ENCODE data around the gene TXNRD2.
"Not testable (repeated sequence)": the region's sequence is repeated elsewhere in the genome, so short reads cannot be mapped to it uniquely, and the experiment has no call there.

TXNRD2 gene

DNA sequence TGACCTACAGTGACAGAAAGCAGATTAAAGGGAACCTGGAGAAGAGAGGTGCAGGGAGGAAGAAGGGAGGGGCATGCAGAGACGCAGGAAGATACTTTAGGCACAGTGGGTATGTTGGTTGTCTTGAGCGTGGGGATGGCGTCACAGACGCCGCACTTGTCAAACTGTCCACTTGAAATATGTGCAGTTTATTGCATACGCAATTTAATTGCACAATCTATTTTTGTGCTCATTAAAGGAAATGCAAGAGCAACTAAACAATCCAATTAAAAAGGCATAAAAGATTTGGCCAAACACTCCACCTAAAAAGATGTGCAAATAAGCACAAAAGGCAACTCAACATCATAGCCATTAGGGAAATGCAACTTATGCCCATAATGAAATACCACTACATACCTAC is 103.7 kb downstream of the TXNRD2 start:
- no peaks in the 10 kb centered on the region for H3K27me3 ChIP-seq (replicated peaks; ENCODE audit: insufficient read depth, low read length)

DNA sequence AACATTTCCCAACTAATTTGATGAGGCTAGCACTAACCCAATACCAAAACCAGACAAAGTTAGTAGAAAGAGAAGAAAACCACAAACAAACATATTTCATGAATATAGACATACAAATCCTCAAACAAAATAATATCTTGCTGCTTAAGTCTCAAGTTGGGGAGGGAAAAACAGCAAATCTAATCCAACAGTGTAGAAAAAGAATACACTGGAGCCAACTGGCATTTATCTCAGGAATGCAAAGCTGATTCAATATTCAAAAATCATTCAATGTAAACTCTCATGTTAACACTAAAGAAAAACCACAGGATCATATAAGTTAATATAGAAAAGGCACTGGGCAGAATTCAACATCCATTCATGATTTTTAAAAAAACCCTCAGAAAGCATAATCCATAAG is 105.1 kb downstream of the TXNRD2 start:
- Histone ChIP-seq H3K9me2 (replicated peaks; ENCODE audit: insufficient read depth, low read length) (no peaks in the 10 kb centered on the region), H3K79me2 (ENCODE audit: low read length) (peaks cover 10% of the 10 kb centered on the region; the same call in 1 of the 2 replicates), H3K4me2 (ENCODE audit: low read depth, low read length) (no peak overlapping the region), H4K20me1 (ENCODE audit: insufficient read depth, low read length) (0 out of 2 replicates have a peak, but pooled peaks cover 3% of the 10 kb centered on the region), H3F3A (ENCODE audit: insufficient read depth, low read length) (no peaks in the 10 kb centered on the region), H2AFZ (ENCODE audit: low read length) (no peak overlapping the region), H3K27ac (ENCODE audit: low read length) (no peak overlapping the region), H3K27me3 (replicated peaks; ENCODE audit: insufficient read depth, low read length) (no peaks in the 10 kb centered on the region), H3K36me3 (replicated peaks; ENCODE audit: insufficient read depth, low read length) (no peaks in the 10 kb centered on the region), H3K4me1 (ENCODE audit: low read length) (peaks cover 3% of the 10 kb centered on the region; the same call in 1 of the 2 replicates), H3K4me3 (ENCODE audit: low read length) (no peak overlapping the region), H3K9me3 (replicated peaks; ENCODE audit: insufficient read depth, low read length) (no peaks in the 10 kb centered on the region), H3K9ac (ENCODE audit: low read length) (no peak overlapping the region)
- DNase-seq, result no peak
- no peak for TF ChIP-seq EZH2phosphoT487 (IDR thresholded peaks at IDR 0.05; ENCODE audit: low read length)
- TF ChIP-seq, protein P1, sequence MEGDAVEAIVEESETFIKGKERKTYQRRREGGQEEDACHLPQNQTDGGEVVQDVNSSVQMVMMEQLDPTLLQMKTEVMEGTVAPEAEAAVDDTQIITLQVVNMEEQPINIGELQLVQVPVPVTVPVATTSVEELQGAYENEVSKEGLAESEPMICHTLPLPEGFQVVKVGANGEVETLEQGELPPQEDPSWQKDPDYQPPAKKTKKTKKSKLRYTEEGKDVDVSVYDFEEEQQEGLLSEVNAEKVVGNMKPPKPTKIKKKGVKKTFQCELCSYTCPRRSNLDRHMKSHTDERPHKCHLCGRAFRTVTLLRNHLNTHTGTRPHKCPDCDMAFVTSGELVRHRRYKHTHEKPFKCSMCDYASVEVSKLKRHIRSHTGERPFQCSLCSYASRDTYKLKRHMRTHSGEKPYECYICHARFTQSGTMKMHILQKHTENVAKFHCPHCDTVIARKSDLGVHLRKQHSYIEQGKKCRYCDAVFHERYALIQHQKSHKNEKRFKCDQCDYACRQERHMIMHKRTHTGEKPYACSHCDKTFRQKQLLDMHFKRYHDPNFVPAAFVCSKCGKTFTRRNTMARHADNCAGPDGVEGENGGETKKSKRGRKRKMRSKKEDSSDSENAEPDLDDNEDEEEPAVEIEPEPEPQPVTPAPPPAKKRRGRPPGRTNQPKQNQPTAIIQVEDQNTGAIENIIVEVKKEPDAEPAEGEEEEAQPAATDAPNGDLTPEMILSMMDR (IDR thresholded peaks at IDR 0.05; ENCODE audit: low read length), result no peak
- no peak for TF ChIP-seq EZH2 (optimal IDR thresholded peaks at IDR 0.05; ENCODE audit: low read depth, low read length)

More for the DNA sequence above, 103.7 kb downstream of the TXNRD2 start:
- H3K9me2 ChIP-seq (replicated peaks; ENCODE audit: insufficient read depth, low read length), result no peaks in the 10 kb centered on the region
- H3K4me1 ChIP-seq (ENCODE audit: low read length), result peaks cover 3% of the 10 kb centered on the region; the same call in 1 of the 2 replicates
- no peak for DNase-seq
- H3F3A ChIP-seq (ENCODE audit: insufficient read depth, low read length), result no peaks in the 10 kb centered on the region
- H3K9me3 ChIP-seq (replicated peaks; ENCODE audit: insufficient read depth, low read length), result no peaks in the 10 kb centered on the region
- H3K27ac ChIP-seq (ENCODE audit: low read length), result no peak overlapping the region
- TF ChIP-seq, protein P1 (IDR thresholded peaks at IDR 0.05; ENCODE audit: low read length), result no peak
- TF ChIP-seq EZH2phosphoT487 (IDR thresholded peaks at IDR 0.05; ENCODE audit: low read length) (no peak), EZH2 (optimal IDR thresholded peaks at IDR 0.05; ENCODE audit: low read depth, low read length) (no peak)
- no peak overlapping the region for H2AFZ ChIP-seq (ENCODE audit: low read length)
- H3K36me3 ChIP-seq (replicated peaks; ENCODE audit: insufficient read depth, low read length), result no peaks in the 10 kb centered on the region
- no peak overlapping the region for H3K4me3 ChIP-seq (ENCODE audit: low read length)
- peaks cover 10% of the 10 kb centered on the region; the same call in 1 of the 2 replicates for H3K79me2 ChIP-seq (ENCODE audit: low read length)
- H3K9ac ChIP-seq (ENCODE audit: low read length), result no peak overlapping the region
- no peak overlapping the region for H3K4me2 ChIP-seq (ENCODE audit: low read depth, low read length)
- H4K20me1 ChIP-seq (ENCODE audit: insufficient read depth, low read length), result 0 out of 2 replicates have a peak, but pooled peaks cover 3% of the 10 kb centered on the region

DNA sequence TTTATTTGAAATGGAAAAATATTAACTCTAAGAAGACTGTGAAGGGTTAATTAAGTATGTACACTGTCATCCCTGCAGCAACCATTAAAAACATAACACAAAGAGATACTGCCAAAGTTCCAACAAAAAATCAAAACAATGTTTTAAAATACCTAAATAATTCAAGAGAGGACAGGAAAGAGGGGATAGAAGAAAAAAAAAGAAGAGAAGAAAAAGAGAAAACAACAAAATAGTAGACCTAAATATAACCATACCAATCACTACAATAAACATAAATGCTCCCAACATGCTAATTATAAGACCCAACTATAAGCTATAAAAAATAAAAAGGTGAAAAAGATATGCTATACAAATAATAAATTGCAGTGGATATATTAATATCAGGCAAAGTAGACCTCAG is 107.0 kb downstream of the TXNRD2 start:
- peaks cover 3% of the 10 kb centered on the region; the same call in 1 of the 2 replicates for H3K4me1 ChIP-seq (ENCODE audit: low read length)
- no peaks in the 10 kb centered on the region for H3K9me3 ChIP-seq (replicated peaks; ENCODE audit: insufficient read depth, low read length)
- H3K4me3 ChIP-seq (ENCODE audit: low read length), result no peak overlapping the region
- H3K9ac ChIP-seq (ENCODE audit: low read length), result no peak overlapping the region
- TF ChIP-seq, protein P1 (IDR thresholded peaks at IDR 0.05; ENCODE audit: low read length), result no peak
- TF ChIP-seq EZH2phosphoT487 (IDR thresholded peaks at IDR 0.05; ENCODE audit: low read length) (no peak), EZH2 (optimal IDR thresholded peaks at IDR 0.05; ENCODE audit: low read depth, low read length) (no peak)
- H3F3A ChIP-seq (ENCODE audit: insufficient read depth, low read length), result no peaks in the 10 kb centered on the region
- no peaks in the 10 kb centered on the region for H3K9me2 ChIP-seq (replicated peaks; ENCODE audit: insufficient read depth, low read length)
- H3K27me3 ChIP-seq (replicated peaks; ENCODE audit: insufficient read depth, low read length), result no peaks in the 10 kb centered on the region
- no peaks in the 10 kb centered on the region for H3K36me3 ChIP-seq (replicated peaks; ENCODE audit: insufficient read depth, low read length)
- peaks cover 10% of the 10 kb centered on the region; the same call in 1 of the 2 replicates for H3K79me2 ChIP-seq (ENCODE audit: low read length)
- DNase-seq, result no peak
- no peak overlapping the region for H3K27ac ChIP-seq (ENCODE audit: low read length)
- H2AFZ ChIP-seq (ENCODE audit: low read length), result no peak overlapping the region
- H3K4me2 ChIP-seq (ENCODE audit: low read depth, low read length), result no peak overlapping the region
- 0 out of 2 replicates have a peak, but pooled peaks cover 3% of the 10 kb centered on the region for H4K20me1 ChIP-seq (ENCODE audit: insufficient read depth, low read length)

DNA sequence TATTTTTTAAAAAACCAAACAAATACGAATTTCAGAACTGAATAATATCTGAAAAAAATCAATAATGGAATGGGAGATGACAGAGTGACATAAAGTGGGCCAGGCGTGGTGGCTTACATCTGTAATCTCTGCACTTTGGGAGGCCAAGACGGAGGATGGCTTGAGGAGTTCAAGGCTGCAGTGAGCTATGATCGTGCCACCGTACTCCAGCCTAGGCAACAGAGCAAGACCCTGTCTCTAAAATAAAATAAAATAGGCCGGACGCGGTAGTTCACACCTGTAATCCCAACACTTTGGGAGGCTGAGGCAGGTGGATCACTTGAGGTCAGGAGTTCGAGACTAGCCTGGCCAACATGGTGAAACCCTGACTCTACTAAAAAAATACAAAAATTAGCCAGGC is 108.3 kb downstream of the TXNRD2 start:
- not testable (repeated sequence) for DNase-seq; H3K4me2 ChIP-seq (ENCODE audit: low read depth, low read length); H3K27ac ChIP-seq (ENCODE audit: low read length); H3K9me3 ChIP-seq (replicated peaks; ENCODE audit: insufficient read depth, low read length); H3K36me3 ChIP-seq (replicated peaks; ENCODE audit: insufficient read depth, low read length); H3K9me2 ChIP-seq (replicated peaks; ENCODE audit: insufficient read depth, low read length); H3K4me1 ChIP-seq (ENCODE audit: low read length); H3K4me3 ChIP-seq (ENCODE audit: low read length); H3K27me3 ChIP-seq (replicated peaks; ENCODE audit: insufficient read depth, low read length); H4K20me1 ChIP-seq (ENCODE audit: insufficient read depth, low read length); H2AFZ ChIP-seq (ENCODE audit: low read length); H3K9ac ChIP-seq (ENCODE audit: low read length); H3F3A ChIP-seq (ENCODE audit: insufficient read depth, low read length)
- H3K79me2 ChIP-seq (ENCODE audit: low read length), result peaks cover 10% of the 10 kb centered on the region; the same call in 1 of the 2 replicates

All from MM.1S (cell line).